K562 (cell line): ENCODE data around the gene RERE. TPM values are rescaled to one million over a fixed set of nuclear protein-coding genes. Genes with fewer than 3 reads are reported as not detected.

Source experiments
- FOXP1 ChIP-seq: sonication (generic); formaldehyde crosslinking; IDR thresholded peaks from 2 replicates; pipeline ENCODE4 v1.8.0; 2022; ENCODE audit warnings: mild to moderate bottlenecking, missing genetic modification reagents
- GABPA ChIP-seq: fragments of 200-800 bp; sonication (Bioruptor generic); conservative IDR thresholded peaks from 2 replicates; pipeline ENCODE4 v1.6.1; 2016; ENCODE audit warnings: low read depth, missing genetic modification characterization, missing compliant biosample characterization
- HNRNPLL ChIP-seq: fragments of 200-400 bp; formaldehyde crosslinking; IDR thresholded peaks from 2 replicates; pipeline ENCODE4 v1.6.1; 2017; ENCODE audit warnings: low read length, low read depth, mild to moderate bottlenecking; ENCODE audit not compliant: poor library complexity, severe bottlenecking
- ILK ChIP-seq: fragments of 450-650 bp; IDR thresholded peaks from 2 replicates; pipeline ENCODE4 v1.6.1; 2016; ENCODE audit warnings: missing genetic modification characterization, low read depth, mild to moderate bottlenecking, missing compliant biosample characterization, moderate library complexity, borderline replicate concordance
- KDM2B ChIP-seq: fragments of 250-450 bp; sonication (Bioruptor Pico); IDR thresholded peaks from 2 replicates; pipeline ENCODE4 v1.8.0; 2021; ENCODE audit warnings: mild to moderate bottlenecking, moderate library complexity
- KDM4B ChIP-seq, 2 experiments: fragments of 450-650 bp in 1 of 2; sonication (generic) in 1 of 2; IDR thresholded peaks; 2 replicates each; pipeline ENCODE4 v1.6.1; 2016 to 2017; ENCODE audit warnings: borderline replicate concordance in 2 of 2, antibody characterized with exemption in 1 of 2, low read depth in 1 of 2, mild to moderate bottlenecking in 1 of 2
- LEF1 ChIP-seq: fragments of 450-650 bp; IDR thresholded peaks from 2 replicates; pipeline ENCODE4 v1.6.1; 2016; ENCODE audit warnings: mild to moderate bottlenecking
- MAZ ChIP-seq, 2 experiments: fragments of 450-650 bp in 1 of 2; sonication (generic) in 1 of 2; formaldehyde crosslinking; IDR thresholded peaks in 1 of 2; conservative IDR thresholded peaks in 1 of 2; 2 replicates each; pipeline versions ENCODE4 v1.4.0 to v1.5.0; 2020; ENCODE audit warnings: mild to moderate bottlenecking in 1 of 2, missing genetic modification reagents in 1 of 2
- NR1H2 ChIP-seq: sonication (generic); formaldehyde crosslinking; IDR thresholded peaks from 2 replicates; pipeline ENCODE4 v1.4.0; 2020; ENCODE audit warnings: mild to moderate bottlenecking, missing genetic modification reagents
- SIX5 ChIP-seq, 2 experiments: IDR thresholded peaks; 2 replicates each; pipeline ENCODE4 v1.6.1; 2011; ENCODE audit warnings: low read length in 2 of 2, borderline replicate concordance in 1 of 2, low read depth in 1 of 2, mild to moderate bottlenecking in 1 of 2, moderate library complexity in 1 of 2; ENCODE audit not compliant: insufficient read depth in 1 of 2
- SLC30A9 ChIP-seq: fragments of 250-450 bp; sonication (Bioruptor Pico); IDR thresholded peaks from 2 replicates; pipeline ENCODE4 v1.8.0; 2022; ENCODE audit warnings: mild to moderate bottlenecking, moderate library complexity
- TBP ChIP-seq: optimal IDR thresholded peaks from 2 replicates; pipeline ENCODE3; 2011; ENCODE audit warnings: low read depth, low read length, improper control_type of control experiment
- ZKSCAN3 ChIP-seq: fragments of 250-450 bp; sonication (Bioruptor Pico); IDR thresholded peaks from 2 replicates; pipeline ENCODE4 v1.4.0; 2020
- ZNF143 ChIP-seq: sonication (generic); formaldehyde crosslinking; IDR thresholded peaks from 2 replicates; pipeline ENCODE4 v1.9.0; 2022; ENCODE audit warnings: mild to moderate bottlenecking, missing genetic modification reagents
- ZNF184 ChIP-seq: sonication (generic); formaldehyde crosslinking; IDR thresholded peaks from 2 replicates; pipeline ENCODE4 v1.5.0; 2020; ENCODE audit warnings: missing genetic modification reagents
- ZNF253 ChIP-seq: fragments of 250-450 bp; sonication (Bioruptor Pico); conservative IDR thresholded peaks from 2 replicates; pipeline ENCODE4 v1.6.1; 2021; ENCODE audit warnings: mild to moderate bottlenecking
- ZNF830 ChIP-seq: fragments of 250-450 bp; sonication (Bioruptor Pico); IDR thresholded peaks from 2 replicates; pipeline ENCODE4 v1.5.0; 2021; ENCODE audit warnings: mild to moderate bottlenecking
- polyA plus RNA-seq, 8 experiments: library from polyadenylated mRNA; depleted of rRNA in 4 of 8; stranded (reverse) in 5 of 8; unstranded in 3 of 8; fragments of >200 nt; fragmentation: Nextera tagmentation in 2 of 8; fragmentation: Illumina TruSeq in 1 of 8; extraction: Ambion mirVana in 2 of 8; extraction: Trizol in 1 of 8; gene quantifications; 2 replicates each; pipeline versions ENCODE4 v1.2.1 to v1.2.3, GENCODE V29; 2011 to 2014; ENCODE audit warnings: inconsistent platforms in 1 of 8, missing spikeins in 1 of 8
- total RNA-seq, 7 experiments: library from RNA; depleted of rRNA in 6 of 7; stranded (reverse); fragments of >200 nt in 6 of 7; fragmentation: Illumina TruSeq in 2 of 7; extraction: Trizol in 2 of 7; gene quantifications; 2 replicates each; pipeline versions ENCODE4 v1.2.1 to v1.2.3, GENCODE V29; 2011 to 2021; ENCODE audit warnings: low replicate concordance in 1 of 7
- TF ChIP-seq, protein P1 (sequence below): sonication (generic); formaldehyde crosslinking; IDR thresholded peaks from 2 replicates; pipeline ENCODE4 v1.8.0; 2023; ENCODE audit warnings: mild to moderate bottlenecking, missing genetic modification reagents
- TF ChIP-seq, protein P2 (sequence below): fragments of 450-650 bp; formaldehyde crosslinking; IDR thresholded peaks from 2 replicates; pipeline ENCODE4 v1.4.0; 2020; ENCODE audit warnings: mild to moderate bottlenecking, mixed read lengths
- TF ChIP-seq, protein P3 (sequence below): fragments of 200-800 bp; sonication (Bioruptor generic); IDR thresholded peaks from 2 replicates; pipeline ENCODE4 v1.6.1; 2017; ENCODE audit warnings: missing genetic modification characterization, missing compliant biosample characterization

The RERE gene
- total and polyA plus RNA-seq, 9 of the 15 experiments (the other 6 are each of a cell fraction or from before 2014, with no cell fraction given) = 3.0 to 51.5 (median 13.4) TPM

- TF ChIP-seq, protein P1, sequence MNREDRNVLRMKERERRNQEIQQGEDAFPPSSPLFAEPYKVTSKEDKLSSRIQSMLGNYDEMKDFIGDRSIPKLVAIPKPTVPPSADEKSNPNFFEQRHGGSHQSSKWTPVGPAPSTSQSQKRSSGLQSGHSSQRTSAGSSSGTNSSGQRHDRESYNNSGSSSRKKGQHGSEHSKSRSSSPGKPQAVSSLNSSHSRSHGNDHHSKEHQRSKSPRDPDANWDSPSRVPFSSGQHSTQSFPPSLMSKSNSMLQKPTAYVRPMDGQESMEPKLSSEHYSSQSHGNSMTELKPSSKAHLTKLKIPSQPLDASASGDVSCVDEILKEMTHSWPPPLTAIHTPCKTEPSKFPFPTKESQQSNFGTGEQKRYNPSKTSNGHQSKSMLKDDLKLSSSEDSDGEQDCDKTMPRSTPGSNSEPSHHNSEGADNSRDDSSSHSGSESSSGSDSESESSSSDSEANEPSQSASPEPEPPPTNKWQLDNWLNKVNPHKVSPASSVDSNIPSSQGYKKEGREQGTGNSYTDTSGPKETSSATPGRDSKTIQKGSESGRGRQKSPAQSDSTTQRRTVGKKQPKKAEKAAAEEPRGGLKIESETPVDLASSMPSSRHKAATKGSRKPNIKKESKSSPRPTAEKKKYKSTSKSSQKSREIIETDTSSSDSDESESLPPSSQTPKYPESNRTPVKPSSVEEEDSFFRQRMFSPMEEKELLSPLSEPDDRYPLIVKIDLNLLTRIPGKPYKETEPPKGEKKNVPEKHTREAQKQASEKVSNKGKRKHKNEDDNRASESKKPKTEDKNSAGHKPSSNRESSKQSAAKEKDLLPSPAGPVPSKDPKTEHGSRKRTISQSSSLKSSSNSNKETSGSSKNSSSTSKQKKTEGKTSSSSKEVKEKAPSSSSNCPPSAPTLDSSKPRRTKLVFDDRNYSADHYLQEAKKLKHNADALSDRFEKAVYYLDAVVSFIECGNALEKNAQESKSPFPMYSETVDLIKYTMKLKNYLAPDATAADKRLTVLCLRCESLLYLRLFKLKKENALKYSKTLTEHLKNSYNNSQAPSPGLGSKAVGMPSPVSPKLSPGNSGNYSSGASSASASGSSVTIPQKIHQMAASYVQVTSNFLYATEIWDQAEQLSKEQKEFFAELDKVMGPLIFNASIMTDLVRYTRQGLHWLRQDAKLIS = no peak
- TF ChIP-seq HNRNPLL = no peak
- TF ChIP-seq LEF1 = 0 out of 2 replicates have a peak, but pooled peaks have one; percentile 50
- no peak for TF ChIP-seq ZNF143 (CRISPR knock-in tag)
- no peak for TF ChIP-seq SIX5 (IDR thresholded peaks at IDR 0.05; ENCODE audit: borderline replicate concordance in 1 of 2, insufficient read depth in 1 of 2, low read depth in 1 of 2, low read length in 2 of 2)
- TF ChIP-seq TBP = no peak
- no peak for TF ChIP-seq ILK (tag)
- TF ChIP-seq SLC30A9 (CRISPR knock-in tag) = no peak
- TF ChIP-seq ZNF253 (CRISPR knock-in tag) = no peak
- TF ChIP-seq KDM4B (IDR thresholded peaks at IDR 0.05; ENCODE audit: borderline replicate concordance in 2 of 2, low read depth in 1 of 2) = no peak
- TF ChIP-seq, protein P2, sequence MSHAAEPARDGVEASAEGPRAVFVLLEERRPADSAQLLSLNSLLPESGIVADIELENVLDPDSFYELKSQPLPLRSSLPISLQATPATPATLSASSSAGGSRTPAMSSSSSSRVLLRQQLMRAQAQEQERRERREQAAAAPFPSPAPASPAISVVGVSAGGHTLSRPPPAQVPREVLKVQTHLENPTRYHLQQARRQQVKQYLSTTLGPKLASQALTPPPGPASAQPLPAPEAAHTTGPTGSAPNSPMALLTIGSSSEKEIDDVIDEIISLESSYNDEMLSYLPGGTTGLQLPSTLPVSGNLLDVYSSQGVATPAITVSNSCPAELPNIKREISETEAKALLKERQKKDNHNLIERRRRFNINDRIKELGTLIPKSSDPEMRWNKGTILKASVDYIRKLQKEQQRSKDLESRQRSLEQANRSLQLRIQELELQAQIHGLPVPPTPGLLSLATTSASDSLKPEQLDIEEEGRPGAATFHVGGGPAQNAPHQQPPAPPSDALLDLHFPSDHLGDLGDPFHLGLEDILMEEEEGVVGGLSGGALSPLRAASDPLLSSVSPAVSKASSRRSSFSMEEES (CRISPR knock-in tag) = no peak
- TF ChIP-seq NR1H2 = no peak
- TF ChIP-seq ZKSCAN3 (CRISPR knock-in tag) = no peak
- TF ChIP-seq, protein P3, sequence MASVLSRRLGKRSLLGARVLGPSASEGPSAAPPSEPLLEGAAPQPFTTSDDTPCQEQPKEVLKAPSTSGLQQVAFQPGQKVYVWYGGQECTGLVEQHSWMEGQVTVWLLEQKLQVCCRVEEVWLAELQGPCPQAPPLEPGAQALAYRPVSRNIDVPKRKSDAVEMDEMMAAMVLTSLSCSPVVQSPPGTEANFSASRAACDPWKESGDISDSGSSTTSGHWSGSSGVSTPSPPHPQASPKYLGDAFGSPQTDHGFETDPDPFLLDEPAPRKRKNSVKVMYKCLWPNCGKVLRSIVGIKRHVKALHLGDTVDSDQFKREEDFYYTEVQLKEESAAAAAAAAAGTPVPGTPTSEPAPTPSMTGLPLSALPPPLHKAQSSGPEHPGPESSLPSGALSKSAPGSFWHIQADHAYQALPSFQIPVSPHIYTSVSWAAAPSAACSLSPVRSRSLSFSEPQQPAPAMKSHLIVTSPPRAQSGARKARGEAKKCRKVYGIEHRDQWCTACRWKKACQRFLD (CRISPR knock-in tag) = peak; percentile 17; the same call in 1 of the 2 replicates
- no peak for TF ChIP-seq ZNF830 (CRISPR knock-in tag)
- no peak for TF ChIP-seq KDM2B
- no peak for TF ChIP-seq FOXP1 (CRISPR knock-in tag)
- no peak for TF ChIP-seq MAZ (CRISPR knock-in tag; conservative IDR thresholded peaks at IDR 0.05 in 1 of 2, IDR thresholded peaks at IDR 0.05 in 1 of 2)
- peak; percentile 67 for TF ChIP-seq GABPA (tag)
- no peak for TF ChIP-seq ZNF184 (CRISPR knock-in tag)
Measured at GRCh38 chr1:8822373-8823294, 5.2 kb upstream of the RERE start (continued).
